ENCODE results near the gene POC5.

- no peak for TF ChIP-seq CTCF (IDR thresholded peaks at IDR 0.05)
- no peak for TF ChIP-seq POLR2A (IDR thresholded peaks at IDR 0.05)
These were observed 62.4 kb downstream of the POC5 start for GRCh38 chr5:75654693-75655295.

Measured in body of pancreas (tissue), 4 donors.